Measurements from ENCODE around the gene TMTC2.

Gene TMTC2

DNA sequence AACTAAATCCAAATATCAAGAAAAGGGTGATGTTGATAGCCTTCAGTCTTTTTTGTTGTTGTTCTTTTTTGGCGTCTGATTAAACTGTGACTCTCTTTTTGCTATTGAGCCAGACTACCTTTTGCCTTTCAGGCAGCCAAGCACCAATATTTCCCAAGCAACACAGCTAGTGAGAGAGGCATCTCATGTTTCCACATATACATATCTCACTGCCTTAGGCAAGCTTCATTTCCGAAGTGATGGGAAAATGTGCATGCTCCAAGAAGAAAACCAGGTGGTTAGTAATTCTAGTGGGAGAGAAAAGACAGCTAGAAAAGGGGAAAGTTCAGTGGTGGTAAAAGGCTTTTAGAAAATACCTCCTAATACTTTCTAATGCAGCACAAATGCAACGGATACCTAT, 277.7 kb downstream of the TMTC2 start:
- no peak for DNase-seq

DNA sequence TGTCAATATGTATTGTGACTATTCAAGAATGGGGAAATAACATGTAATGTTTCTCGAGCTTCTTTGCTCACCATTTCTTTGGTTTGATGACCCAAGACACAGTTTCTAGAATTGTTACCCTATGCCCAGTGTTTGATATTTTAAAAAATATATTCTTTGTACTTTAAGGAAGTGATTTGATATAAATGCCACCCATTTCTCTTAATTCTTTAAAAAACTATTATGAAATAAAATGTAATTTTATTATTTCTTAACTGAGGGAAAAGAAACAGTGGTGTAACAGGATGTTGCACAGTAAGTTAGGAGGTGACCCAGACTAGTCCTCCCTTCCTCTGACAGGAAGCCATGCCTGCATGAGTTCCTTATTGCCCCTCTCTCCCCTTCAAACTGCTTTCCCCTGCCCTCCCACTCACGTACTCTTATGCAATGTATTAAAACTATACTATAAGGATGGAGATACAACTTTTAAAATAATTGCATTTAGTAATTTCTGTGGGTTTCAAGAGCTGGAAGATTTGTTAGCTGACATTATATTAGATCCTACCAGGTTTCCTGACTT, 279.4 kb downstream of the TMTC2 start:
- no peak for DNase-seq

DNA sequence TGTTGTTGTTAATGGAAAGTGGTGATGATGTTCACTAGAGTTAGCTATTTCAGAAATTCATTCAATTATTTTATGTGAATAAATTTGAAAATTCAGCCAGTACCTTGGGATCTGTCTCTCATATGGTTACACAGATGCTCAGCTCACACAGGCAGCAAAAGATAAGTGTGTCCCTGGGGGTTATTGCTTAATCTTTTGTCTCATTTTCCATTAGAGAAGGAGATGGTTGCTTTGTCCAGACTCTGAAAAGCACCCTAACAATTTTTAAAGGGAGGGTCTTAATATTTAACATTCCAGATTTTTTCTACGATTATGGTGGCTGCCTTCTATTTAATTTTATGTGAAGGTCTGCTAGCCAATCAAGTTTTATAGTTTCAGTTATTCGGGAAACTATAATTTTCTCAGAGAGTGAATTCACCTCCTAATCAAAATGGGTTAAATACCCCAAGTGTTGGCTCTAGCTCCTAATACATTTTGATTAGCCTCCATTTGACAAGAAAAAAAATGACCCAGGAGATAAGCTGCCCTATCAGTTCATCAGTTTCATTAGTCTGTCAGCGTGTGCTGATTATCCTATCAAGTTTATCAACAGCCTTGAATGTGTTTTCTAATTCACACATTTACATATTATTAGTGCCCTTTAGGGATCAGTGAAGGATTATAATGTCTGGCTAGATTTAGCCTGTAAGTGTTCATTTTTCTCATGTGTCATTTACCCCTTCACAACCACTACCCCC, 282.1 kb downstream of the TMTC2 start:
- no peak for DNase-seq

DNA sequence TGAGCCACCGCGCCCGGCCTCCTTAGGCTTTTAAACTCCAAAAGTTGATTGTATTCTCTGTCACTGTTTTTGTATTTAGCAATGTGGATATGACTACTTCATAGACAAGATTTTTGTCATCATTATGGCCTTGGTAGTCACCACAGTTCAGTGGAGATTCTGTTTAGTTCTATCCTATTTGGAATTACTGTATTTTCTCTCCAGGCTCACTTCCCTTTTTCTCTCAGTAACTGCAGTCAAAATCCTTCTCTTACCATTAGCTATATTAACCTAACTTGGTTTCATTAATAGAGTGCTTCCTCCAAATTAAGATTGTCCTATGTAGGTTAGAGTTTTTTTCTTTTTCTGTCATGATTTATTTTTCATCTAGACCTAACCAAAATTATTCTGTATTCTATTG, 283.9 kb downstream of the TMTC2 start:
- no peak for DNase-seq

DNA sequence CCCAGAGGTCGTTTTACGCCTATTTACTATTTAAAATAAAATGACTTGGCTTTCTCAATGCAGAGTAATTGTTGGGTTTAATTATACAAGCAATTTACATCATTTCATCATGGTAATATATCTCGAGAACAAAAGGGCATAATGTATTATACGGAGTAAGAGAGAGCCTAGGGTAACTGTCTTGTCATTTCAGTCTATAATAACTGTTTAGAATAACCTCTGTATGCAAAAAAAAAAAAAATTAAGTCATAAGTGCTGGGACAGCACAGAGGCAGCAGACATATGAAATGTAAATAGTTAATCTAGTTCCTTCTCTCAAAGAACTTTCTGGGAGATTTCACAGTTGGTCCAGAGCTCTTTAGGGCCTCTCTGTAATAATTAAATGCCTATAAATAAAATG, 284.9 kb downstream of the TMTC2 start:
- no peak for DNase-seq

DNA sequence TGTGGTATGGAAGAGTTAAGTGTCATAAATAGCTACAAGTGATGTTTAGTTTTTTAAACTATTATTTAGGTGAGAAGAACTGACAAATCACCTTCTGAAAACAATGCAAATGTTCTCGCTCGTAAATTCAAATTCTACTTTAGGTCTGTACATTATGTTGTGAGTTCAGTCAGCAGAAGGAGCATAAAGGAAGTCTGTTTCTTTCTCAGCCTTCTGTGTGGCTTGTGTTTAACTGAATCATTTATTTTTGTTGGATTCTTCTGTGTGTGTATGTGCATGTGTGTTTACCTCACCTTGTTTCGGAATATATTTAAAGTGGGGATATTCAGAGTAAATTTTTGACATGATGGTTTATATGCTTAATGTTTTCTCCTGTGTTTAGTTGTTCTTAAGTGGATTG, 285.9 kb downstream of the TMTC2 start:
- no peak for DNase-seq

DNA sequence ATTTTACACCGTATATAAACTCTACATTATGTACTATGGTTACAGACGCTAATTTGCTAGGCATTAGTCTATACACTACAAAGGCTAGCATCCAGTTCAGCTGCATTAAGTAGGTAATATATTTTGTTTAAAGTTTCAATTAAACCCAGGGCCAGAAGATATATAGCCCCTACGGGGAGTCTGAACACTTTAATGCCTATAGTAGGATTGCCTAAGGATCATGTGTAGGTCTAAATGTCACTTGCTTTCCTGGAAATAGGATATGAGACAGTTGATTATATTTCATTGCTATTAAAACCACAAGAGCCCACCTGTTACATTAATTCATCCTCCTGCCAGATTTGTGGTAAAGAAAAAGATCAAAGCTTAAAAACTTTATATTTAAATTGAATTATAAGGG, 286.9 kb downstream of the TMTC2 start:
- no peak for DNase-seq

DNA sequence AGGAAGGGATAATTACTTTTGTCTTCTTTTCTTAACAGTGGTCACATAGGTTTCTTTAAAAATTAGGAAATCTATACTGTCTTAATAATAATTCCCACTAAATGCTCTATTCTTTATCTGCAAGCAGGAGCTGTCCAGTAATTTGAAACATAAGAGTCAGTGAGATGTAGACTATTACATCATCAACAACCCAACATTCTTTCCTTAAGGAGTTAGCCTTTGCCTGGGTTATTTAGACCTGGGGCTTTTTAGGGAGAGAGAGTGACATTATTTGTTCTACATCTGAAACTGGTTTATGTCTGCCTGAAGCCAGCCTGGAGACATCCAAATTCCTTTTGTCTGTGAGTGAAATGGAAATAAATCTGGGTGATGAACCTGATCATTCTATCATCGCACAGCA, 294.4 kb downstream of the TMTC2 start:
- DNase-seq: no peak

DNA sequence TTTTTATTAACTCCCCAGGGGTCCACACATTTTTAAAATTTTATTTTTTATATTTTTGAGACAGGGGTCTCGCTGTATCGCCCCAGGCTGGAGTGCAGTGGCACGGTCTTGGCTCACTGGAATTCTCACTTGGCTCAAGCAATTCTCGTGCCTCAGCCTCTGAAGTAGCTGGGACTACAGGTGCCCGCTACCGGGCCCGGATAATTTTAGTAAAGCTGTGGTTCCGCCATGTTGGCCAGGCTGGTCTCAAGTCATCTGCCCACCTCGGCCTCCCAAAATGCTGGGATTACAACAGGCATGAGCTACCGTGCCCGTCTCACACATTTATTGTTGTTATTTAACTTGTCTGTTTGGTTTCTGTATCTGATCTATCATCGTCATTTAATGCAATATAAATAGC, 307.4 kb downstream of the TMTC2 start:
- no peak for DNase-seq

DNA sequence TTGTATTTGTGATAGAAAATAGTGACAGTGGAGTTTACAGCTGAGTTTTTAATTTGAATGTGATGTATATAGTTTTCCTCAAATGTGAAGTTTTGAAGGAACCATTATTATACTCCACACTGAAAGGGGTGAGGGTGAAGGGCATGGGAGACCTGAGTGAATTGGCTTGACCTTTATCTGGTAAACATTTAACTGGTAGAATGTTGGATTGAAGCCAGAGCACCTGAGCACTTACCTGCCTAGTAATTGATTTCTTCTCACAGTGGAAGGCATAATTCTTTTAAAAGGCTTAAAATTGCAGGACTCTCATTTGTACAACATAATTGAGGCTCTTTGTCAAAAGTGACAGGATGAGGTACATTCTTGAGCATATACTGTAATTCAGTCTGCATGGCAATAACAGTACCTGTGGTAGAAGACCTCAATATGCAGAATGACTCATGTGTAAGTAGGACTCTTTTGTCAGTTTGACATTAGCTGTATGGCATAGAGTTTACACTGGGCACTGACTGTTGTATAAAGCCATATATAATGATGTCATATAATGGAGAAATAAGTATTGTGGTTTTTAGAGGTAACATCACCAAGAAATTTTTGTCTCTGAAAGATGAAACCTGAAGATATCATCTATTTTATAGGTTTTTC, 309.6 kb downstream of the TMTC2 start:
- no peak for DNase-seq

DNA sequence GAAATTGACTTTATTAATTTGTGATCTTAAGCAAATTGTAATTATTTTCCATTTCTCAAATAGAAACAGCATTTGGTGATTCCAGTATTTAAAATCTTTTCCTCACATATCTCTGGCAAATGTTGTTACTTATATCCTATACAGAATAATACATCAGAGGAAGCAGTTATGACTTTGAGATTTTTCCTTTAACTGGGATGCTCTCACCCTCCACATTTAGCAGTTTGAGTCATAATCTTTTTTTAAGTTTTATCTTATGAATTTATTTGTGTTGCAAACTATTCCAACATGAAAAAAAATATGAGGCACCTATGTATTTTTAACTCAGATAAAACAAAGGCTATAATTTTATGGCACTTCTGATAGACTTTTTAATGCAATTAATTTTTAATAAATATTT, 311.8 kb downstream of the TMTC2 start:
- DNase-seq: no peak

DNA sequence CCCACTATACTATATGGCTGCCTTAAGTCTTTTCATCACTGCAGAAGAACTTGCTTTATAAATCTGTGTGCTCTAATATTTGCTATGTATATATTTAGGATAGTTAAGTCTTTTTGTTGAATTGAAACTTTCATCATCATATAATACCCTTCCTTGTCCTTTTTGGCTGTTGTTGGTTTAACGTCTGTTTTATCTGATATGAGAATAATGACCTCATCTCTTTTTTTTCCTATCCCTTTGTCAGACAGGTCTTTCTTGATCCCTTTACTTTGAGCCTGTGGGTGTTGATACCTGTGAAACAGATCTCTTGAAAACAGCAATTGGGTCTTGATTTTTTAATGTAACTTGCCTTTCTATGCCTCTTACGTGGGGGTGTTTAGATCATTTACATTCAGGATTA, 316.3 kb downstream of the TMTC2 start:
- DNase-seq: no peak

DNA sequence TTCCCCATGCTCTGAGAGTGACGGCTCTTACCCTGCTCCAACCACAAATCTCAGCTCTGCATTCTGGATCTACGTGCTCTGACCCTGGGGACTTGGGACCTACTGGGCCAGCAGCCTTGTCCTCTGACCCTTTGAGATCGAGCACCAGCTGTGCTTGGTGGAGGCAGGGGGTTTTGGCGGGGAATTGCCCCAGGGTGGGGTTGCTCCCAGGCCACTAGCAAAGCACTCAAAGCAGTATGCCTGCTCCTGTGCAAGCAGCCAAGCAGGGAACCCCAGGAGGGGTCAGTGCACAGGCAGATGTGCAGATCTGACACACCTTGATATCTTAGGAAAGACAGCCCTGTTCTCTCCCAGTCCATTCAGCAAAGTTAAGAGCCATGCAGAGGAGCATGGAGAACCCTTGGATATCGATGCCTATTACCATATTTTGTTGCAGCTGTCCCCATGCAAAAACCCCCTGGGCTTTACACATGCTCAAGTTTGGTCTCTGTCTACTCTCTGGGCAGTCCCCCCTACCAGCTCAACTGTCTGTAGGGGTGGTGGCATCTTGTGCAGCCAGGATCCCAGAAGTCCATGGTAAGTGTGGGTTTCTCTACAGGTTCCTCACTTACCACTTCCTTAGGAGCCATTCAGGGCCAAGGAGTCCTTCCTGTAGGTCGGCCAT, 319.0 kb downstream of the TMTC2 start:
- DNase-seq: no peak

DNA sequence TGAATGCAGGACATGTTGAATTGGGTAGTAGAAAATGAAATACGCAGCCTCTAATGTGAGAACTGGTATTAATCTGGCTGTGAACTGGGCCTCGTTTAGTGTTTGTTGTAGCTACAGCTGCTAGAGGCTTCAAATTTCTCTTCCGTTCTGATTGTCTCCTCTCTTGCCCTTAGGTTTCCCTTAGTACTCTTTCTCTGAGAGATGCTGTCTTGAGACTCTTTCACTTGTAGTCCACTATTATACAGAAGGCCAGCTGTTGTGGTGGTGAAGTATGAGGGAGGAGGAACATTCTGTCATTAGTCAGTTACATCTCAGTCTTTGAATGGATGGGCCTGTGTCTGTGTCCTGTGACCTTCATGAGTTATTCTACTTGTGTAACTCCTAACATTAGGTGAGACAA, 322.0 kb downstream of the TMTC2 start:
- no peak for DNase-seq

DNA sequence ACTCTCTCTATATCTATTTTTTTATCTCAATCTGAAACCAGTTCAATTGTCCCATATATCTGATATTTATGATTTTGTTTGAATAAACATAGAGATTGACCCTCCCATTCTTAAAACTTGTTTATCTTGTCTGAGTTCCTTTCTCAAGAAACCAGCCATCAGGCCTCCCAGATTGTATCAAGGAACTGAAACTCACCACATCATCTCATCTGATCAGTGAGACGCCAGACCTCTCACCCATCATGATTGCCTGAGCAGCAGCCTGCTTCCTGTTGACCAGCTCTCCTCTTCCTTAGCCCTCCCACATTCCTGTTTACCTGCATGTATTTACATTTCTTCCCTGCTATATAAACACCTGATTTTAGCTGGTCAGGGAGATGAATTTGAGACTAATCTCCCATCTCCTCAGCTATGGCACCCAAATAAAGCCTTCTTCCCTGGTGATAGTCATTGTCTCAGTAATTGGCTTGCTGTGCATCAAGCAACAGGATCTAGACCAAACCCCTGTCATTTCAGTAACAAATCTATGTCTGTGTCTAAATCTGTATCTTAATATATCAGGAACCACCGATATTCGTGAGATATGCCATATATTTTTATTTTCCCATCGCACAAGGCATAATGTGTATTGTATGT, 323.6 kb downstream of the TMTC2 start:
- DNase-seq: no peak

DNA sequence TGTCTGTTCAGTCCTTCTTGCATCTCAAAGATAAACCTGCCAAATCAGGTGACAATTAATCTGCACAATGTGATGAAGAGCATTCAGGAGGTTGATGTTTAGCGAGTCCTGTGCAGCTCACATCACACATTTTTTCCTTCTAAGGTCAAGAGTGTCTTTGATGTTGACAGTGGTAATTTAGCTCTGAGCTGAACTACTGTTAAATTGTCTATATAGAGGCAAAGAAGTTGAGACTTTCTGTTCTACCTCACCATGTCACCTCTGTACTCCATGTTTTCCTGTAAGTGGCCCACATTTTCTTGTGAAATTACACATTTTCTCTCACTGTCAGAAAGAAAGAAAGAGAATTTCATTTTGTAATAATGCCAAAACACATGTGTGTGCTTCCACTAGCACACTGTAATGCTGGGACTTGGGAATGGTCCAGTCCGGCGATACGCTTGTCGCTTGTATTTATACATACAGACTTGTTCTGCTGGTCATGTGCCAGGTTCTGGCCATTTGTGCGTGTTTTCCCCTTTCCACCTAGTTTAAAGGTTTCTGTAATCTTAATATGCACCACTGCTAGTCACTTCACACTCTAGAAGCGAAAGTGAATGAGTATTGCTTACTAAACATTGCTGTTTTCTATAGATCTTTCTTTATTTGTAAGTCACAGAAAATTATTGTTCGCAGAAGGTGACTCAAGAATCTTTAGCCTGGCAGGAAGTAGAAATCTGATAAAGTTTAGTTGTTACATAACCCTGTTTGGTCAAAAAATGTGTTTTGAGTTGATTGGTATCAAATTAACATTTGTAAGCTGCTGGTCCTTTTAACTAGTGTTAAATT, 328.9 kb downstream of the TMTC2 start:
- DNase-seq: no peak

DNA sequence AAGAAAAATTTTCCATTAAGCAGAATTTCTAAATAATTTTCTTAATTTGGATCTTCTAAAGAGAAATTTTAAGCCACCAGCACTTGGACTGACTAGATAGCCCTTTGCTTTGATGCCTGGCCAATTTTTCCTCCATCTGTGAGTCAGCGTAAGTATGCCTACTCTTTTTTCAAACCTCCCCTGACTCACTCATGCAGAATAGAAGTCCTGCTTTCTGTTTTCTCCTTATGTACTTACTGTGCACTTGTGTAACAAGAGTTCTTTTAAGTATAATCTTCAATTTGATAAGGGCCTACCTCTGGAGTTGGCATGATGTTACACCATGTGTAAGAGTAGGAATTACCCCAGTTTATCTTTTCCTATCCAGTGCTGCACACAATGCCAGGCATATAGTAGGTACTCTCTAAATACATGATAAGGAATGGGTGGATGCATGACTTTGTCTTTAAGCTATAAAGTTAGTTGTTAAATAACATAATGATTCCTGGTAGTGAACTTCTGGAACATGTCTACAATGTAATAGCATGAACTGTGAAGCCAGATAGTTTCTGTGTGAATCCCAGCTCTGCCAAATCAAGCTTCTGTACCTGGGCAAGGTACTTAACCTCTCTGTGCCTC, 329.6 kb downstream of the TMTC2 start:
- no peak for DNase-seq

DNA sequence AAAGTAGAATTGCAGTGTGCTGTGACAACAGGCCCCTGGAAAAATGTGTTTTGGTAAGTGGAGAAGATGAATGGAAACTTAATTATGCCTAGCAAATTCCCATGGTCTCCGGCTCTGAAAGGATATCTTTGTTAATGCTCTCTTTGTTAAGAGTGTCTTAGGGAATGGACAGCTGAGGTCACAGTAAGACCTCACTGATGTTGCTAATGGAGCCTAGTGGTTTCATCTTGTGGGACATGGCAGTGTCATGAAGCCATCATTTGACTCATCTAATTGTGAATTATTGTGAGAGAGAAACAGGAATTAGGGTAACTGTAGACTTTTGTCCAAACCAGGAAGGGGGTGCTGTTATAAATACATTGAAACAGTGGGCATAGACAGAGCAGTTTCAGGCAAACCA, 330.3 kb downstream of the TMTC2 start:
- DNase-seq: no peak

DNA sequence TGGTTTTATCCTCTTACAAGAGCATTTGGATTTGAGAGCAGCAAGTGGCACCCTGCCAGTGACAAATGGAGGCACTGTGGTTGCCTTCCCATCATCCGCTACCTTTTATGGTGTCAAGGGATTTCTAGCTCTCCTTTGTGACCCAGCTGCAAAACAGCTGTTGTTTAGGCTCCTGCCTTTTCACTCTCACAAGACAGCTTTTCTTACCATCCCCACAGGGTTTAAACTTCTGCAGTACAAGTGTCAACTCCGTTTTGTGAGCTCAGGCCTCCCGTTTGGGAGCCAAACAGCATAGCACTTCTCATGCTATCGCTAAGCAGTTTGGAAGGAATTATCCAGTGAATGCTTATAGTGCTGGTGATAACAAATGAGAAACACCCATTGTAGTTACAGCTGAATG, 331.4 kb downstream of the TMTC2 start:
- DNase-seq: no peak

DNA sequence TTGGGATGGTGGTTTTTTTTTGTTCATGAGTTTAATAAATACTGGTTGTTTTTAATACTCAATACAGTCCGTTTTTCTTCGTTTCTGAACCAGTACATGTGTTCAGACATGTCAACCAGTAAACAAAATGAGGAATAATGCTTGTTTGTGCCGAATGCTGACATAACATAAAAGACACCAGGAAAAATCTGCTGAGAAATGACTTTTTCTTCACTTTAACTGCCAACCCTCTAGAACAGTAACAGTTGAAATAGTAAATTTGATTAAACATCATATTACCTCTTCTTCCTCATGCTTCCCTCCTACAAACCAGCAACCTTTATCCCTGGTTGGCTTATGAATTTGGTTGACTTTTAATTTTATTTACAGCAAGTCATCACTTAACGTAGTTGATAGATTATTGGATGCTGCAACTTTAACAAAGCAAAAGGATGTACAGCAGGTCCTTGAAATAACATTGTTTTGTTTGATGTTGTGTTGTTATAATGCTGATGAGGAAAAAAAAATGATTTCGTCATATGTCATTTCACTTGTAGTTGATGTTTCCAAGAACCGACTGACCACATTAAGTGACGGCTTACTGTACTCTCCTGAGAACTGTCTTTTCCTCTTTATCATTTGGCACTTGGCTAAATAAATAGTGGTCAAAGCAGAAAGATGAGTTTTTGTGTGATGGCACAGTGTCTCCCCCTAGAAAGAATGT, 340.5 kb downstream of the TMTC2 start:
- no peak for DNase-seq

DNA sequence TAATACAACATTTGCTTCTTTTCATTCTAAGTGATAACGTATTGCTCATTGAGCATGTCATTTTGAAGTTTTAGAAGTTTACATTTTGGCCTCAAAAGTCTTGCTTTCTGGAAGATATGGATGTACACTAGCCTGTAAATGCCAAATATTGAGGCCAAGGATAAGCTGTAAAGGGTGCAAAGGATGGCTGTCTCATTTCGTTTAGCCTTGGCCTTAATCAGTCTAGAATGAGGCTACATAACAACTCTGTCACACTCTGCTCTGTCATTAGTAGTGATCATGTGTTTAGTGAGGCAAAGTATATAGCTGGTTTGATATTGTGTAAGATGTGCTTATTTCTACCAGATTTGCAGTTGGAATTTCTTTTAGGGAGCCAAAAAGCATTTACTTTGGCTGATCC, 344.5 kb downstream of the TMTC2 start:
- no peak for DNase-seq

DNA sequence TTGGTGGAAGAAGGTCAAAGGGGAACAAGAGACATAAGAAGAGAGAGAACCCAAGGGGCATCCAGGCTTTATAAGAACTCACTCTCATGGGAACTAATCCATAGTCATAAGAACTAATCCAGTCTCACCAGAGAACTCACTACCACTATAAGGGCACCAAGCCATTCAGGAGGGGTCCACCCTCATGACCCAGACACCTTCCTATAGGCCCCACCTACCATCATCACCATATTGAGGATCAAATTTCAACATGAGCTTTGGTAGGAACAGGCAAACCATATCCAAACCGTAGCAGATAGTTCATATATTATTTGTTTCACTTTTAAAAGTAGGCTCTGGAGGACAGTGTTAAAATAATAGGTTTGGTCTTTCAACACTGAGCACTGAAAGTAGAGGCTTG, 350.1 kb downstream of the TMTC2 start:
- DNase-seq: no peak

Measured in CD4-positive, alpha-beta T cell treated with Interleukin-17A for 1 hour (primary cell).